ENCODE measurements around the gene ZSCAN21.

DNA sequence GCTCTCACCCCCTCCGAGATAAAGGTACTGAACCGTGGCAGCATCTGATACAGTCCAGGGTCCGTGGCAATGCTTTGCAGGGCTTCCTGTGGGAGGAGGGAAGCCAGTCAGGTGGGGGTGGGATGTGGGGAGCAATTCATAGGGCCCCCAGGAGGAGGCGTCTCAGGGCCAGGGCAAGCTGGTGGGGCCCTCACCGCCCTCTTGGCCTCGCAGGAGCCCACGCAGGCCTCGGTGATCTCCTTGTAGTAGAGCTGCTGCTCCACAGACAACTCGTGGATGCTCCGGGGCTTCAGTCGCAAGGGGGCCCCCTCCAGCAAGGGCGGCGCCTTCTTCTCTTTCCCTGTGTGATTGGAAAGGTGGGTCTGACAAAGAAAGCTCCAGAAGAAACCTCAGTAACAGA is 62.3 kb downstream of the ZSCAN21 start:
- TF ChIP-seq EZH2 (IDR thresholded peaks at IDR 0.05; ENCODE audit: insufficient read depth, poor library complexity, severe bottlenecking) (no peak), EZH2phosphoT487 (IDR thresholded peaks at IDR 0.05; ENCODE audit: insufficient read depth, low read depth) (no peak)

Data from GM23248 (cell line).